ENCODE results near the gene ZNF526.

ZNF526 gene

GRCh38 chr19:42193706-42194105 is 26.4 kb upstream of the ZNF526 start:
- Histone ChIP-seq H3F3A (ENCODE audit: insufficient read depth, low read length) (no peaks in the 10 kb centered on the region), H3K27me3 (ENCODE audit: insufficient read depth, low read length) (peaks cover 7% of the 10 kb centered on the region; the same call in 1 of the 2 replicates)

GRCh38 chr19:42196011-42197001 is 23.8 kb upstream of the ZNF526 start:
- Histone ChIP-seq H4K20me1 (ENCODE audit: insufficient read depth, low read length) (no peaks in the 10 kb centered on the region), H3K27me3 (ENCODE audit: insufficient read depth, low read length) (peaks cover 3% of the 10 kb centered on the region; the same call in 1 of the 2 replicates), H3K4me1 (ENCODE audit: insufficient read depth, low read length, severe bottlenecking) (peaks cover 17% of the 10 kb centered on the region), H3K4me3 (ENCODE audit: low read depth, low read length, poor library complexity, severe bottlenecking) (no peak overlapping the region), H3K9me2 (ENCODE audit: low read depth, low read length) (no peaks in the 10 kb centered on the region), H3F3A (ENCODE audit: insufficient read depth, low read length) (no peaks in the 10 kb centered on the region), H3K9me3 (ENCODE audit: low read length) (no peaks in the 10 kb centered on the region), H3K36me3 (ENCODE audit: insufficient read depth, low read length) (peaks cover 44% of the 10 kb centered on the region), H3K9ac (ENCODE audit: low read length) (no peak overlapping the region), H3K27ac (ENCODE audit: low read depth, low read length, poor library complexity, severe bottlenecking) (no peak overlapping the region), H2AFZ (ENCODE audit: low read length) (no peak overlapping the region), H3K4me2 (ENCODE audit: low read length) (no peak overlapping the region), H3K79me2 (ENCODE audit: insufficient read depth, low read length) (no peaks in the 10 kb centered on the region)
- TF ChIP-seq EZH2 (IDR thresholded peaks at IDR 0.05; ENCODE audit: borderline replicate concordance, low read length): no peak
- TF ChIP-seq, protein P1, sequence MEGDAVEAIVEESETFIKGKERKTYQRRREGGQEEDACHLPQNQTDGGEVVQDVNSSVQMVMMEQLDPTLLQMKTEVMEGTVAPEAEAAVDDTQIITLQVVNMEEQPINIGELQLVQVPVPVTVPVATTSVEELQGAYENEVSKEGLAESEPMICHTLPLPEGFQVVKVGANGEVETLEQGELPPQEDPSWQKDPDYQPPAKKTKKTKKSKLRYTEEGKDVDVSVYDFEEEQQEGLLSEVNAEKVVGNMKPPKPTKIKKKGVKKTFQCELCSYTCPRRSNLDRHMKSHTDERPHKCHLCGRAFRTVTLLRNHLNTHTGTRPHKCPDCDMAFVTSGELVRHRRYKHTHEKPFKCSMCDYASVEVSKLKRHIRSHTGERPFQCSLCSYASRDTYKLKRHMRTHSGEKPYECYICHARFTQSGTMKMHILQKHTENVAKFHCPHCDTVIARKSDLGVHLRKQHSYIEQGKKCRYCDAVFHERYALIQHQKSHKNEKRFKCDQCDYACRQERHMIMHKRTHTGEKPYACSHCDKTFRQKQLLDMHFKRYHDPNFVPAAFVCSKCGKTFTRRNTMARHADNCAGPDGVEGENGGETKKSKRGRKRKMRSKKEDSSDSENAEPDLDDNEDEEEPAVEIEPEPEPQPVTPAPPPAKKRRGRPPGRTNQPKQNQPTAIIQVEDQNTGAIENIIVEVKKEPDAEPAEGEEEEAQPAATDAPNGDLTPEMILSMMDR (IDR thresholded peaks at IDR 0.05; ENCODE audit: low read length): no peak

More at GRCh38 chr19:42193706-42194105, 26.4 kb upstream of the ZNF526 start:
- H3K4me3 ChIP-seq (ENCODE audit: low read depth, low read length, poor library complexity, severe bottlenecking): no peak overlapping the region
- H3K36me3 ChIP-seq (ENCODE audit: insufficient read depth, low read length): peaks cover 20% of the 10 kb centered on the region
- TF ChIP-seq EZH2 (IDR thresholded peaks at IDR 0.05; ENCODE audit: borderline replicate concordance, low read length): no peak
- TF ChIP-seq, protein P1 (IDR thresholded peaks at IDR 0.05; ENCODE audit: low read length): no peak
- no peak overlapping the region for H2AFZ ChIP-seq (ENCODE audit: low read length)
- H4K20me1 ChIP-seq (ENCODE audit: insufficient read depth, low read length): no peaks in the 10 kb centered on the region
- no peak overlapping the region for H3K9ac ChIP-seq (ENCODE audit: low read length)
- H3K4me1 ChIP-seq (ENCODE audit: insufficient read depth, low read length, severe bottlenecking): no peaks in the 10 kb centered on the region
- no peaks in the 10 kb centered on the region for H3K79me2 ChIP-seq (ENCODE audit: insufficient read depth, low read length)
- H3K9me2 ChIP-seq (ENCODE audit: low read depth, low read length): no peaks in the 10 kb centered on the region
- H3K9me3 ChIP-seq (ENCODE audit: low read length): no peaks in the 10 kb centered on the region
- H3K4me2 ChIP-seq (ENCODE audit: low read length): no peak overlapping the region
- H3K27ac ChIP-seq (ENCODE audit: low read depth, low read length, poor library complexity, severe bottlenecking): no peak overlapping the region

GRCh38 chr19:42197375-42197817 is 22.7 kb upstream of the ZNF526 start:
- H3K27me3 ChIP-seq (ENCODE audit: insufficient read depth, low read length): no peaks in the 10 kb centered on the region
- no peaks in the 10 kb centered on the region for H3K9me2 ChIP-seq (ENCODE audit: low read depth, low read length)
- H3K4me3 ChIP-seq (ENCODE audit: low read depth, low read length, poor library complexity, severe bottlenecking): no peak overlapping the region
- no peak overlapping the region for H3K9ac ChIP-seq (ENCODE audit: low read length)
- no peaks in the 10 kb centered on the region for H4K20me1 ChIP-seq (ENCODE audit: insufficient read depth, low read length)
- H3K4me1 ChIP-seq (ENCODE audit: insufficient read depth, low read length, severe bottlenecking): peaks cover 21% of the 10 kb centered on the region
- no peak overlapping the region for H3K27ac ChIP-seq (ENCODE audit: low read depth, low read length, poor library complexity, severe bottlenecking)
- no peaks in the 10 kb centered on the region for H3F3A ChIP-seq (ENCODE audit: insufficient read depth, low read length)
- no peaks in the 10 kb centered on the region for H3K9me3 ChIP-seq (ENCODE audit: low read length)
- no peaks in the 10 kb centered on the region for H3K79me2 ChIP-seq (ENCODE audit: insufficient read depth, low read length)
- no peak overlapping the region for H2AFZ ChIP-seq (ENCODE audit: low read length)
- TF ChIP-seq, protein P1 (IDR thresholded peaks at IDR 0.05; ENCODE audit: low read length): no peak
- TF ChIP-seq EZH2 (IDR thresholded peaks at IDR 0.05; ENCODE audit: borderline replicate concordance, low read length): no peak
- peaks cover 55% of the 10 kb centered on the region for H3K36me3 ChIP-seq (ENCODE audit: insufficient read depth, low read length)
- no peak overlapping the region for H3K4me2 ChIP-seq (ENCODE audit: low read length)
